ENCODE results near the gene ZNF496. TPM values are rescaled to one million over a fixed set of nuclear protein-coding genes. Genes with fewer than 3 reads are reported as not detected.

Gene ZNF496
- total RNA-seq, 1 donor from 2014 or later, result 59.5 TPM

DNA sequence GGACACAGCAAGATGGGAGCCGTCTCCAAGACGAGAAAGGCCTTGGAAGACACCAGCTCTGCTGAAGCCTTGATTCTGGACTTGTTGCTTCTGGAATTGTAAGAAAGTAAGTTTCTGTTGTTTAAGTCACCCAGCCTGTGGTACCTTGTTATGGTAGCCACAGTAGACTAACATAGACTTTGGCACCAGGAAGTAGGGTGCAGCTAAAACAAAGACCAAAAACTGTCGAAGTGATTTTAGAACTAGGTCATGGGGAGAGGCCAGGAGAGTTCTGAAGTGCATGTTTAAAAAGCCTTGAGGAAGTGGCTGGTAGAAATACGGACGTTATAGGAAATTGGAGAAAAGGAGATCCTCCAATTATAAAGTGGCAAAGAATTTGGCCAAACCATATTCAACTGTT lies 28.5 kb downstream of the ZNF496 start:
- Mint-ChIP-seq H3K27me3 (no peaks in the 10 kb centered on the region), H3K4me1 (ENCODE audit: low read depth) (no peaks in the 10 kb centered on the region), H3K9me3 (ENCODE audit: low read depth) (no peaks in the 10 kb centered on the region), H3K27ac (no peak overlapping the region), H3K4me3 (ENCODE audit: low read depth) (no peak overlapping the region), H3K36me3 (ENCODE audit: insufficient read depth) (peaks cover 44% of the 10 kb centered on the region)
- DNase-seq (ENCODE audit: low spot score, unreplicated experiment), result no peak
- TF ChIP-seq, protein P1, sequence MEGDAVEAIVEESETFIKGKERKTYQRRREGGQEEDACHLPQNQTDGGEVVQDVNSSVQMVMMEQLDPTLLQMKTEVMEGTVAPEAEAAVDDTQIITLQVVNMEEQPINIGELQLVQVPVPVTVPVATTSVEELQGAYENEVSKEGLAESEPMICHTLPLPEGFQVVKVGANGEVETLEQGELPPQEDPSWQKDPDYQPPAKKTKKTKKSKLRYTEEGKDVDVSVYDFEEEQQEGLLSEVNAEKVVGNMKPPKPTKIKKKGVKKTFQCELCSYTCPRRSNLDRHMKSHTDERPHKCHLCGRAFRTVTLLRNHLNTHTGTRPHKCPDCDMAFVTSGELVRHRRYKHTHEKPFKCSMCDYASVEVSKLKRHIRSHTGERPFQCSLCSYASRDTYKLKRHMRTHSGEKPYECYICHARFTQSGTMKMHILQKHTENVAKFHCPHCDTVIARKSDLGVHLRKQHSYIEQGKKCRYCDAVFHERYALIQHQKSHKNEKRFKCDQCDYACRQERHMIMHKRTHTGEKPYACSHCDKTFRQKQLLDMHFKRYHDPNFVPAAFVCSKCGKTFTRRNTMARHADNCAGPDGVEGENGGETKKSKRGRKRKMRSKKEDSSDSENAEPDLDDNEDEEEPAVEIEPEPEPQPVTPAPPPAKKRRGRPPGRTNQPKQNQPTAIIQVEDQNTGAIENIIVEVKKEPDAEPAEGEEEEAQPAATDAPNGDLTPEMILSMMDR (IDR thresholded peaks at IDR 0.05; ENCODE audit: unreplicated experiment), result no peak

DNA sequence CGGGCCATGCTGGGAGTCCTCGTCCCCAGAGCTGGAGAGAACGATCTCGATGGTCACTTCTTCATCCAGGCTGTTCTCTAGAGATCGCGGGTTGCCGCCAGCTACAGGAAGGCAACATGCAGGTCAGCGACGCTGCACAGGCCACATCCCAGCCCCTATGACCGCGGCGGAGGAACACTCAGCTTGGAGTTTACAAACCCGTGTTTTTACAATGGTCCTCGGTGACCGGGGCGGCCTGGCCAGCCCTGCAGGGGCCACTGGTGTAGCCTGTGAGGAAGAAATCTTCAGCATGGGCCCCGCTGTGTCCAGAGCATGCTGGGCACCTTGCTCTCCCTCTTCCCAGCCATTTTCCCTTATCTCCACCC lies 30.5 kb downstream of the ZNF496 start:
- Mint-ChIP-seq H3K4me1 (ENCODE audit: low read depth) (no peaks in the 10 kb centered on the region), H3K27me3 (no peaks in the 10 kb centered on the region), H3K27ac (no peak overlapping the region), H3K9me3 (ENCODE audit: low read depth) (no peaks in the 10 kb centered on the region), H3K4me3 (ENCODE audit: low read depth) (no peak overlapping the region), H3K36me3 (ENCODE audit: insufficient read depth) (peaks cover 41% of the 10 kb centered on the region)
- DNase-seq (ENCODE audit: low spot score, unreplicated experiment), result no peak
- TF ChIP-seq, protein P1 (IDR thresholded peaks at IDR 0.05; ENCODE audit: unreplicated experiment), result no peak

DNA sequence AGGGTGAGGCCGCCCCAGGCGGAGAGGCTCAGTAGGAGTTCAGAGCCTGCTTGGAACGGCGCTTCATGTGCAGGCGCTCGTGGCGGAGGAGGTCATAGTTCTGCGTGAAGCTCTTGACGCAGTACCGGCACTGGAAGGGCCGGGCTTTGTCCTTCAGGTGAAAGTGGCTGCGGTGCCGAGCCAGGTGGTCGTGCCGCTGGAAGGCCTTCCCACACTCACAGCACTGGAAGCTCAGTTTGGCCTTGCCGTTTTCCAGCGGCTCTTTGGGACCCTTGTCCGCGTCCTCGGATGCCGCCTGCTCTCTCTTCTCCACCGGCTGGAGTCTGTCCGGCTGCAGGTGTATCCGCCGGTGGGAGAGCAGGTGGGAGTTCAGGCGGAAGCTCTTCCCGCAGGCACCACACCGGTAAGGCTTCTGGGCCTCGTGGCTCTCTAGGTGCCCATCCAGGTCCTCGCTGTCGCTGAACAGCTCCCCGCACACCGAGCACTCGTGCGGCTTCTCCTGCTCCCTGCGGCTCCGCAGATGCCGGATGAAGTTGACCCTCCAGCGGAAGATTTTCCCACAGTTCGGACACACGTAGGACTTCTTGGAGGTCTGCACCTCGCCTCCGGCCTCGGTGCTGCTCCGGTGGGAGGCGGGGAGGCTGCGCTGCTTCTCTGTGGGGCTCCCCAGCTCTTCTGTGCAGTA lies 31.0 kb downstream of the ZNF496 start:
- TF ChIP-seq, protein P1 (IDR thresholded peaks at IDR 0.05; ENCODE audit: unreplicated experiment), result no peak
- H3K27me3 Mint-ChIP-seq, result no peaks in the 10 kb centered on the region
- H3K4me1 Mint-ChIP-seq (ENCODE audit: low read depth), result no peaks in the 10 kb centered on the region
- H3K4me3 Mint-ChIP-seq (ENCODE audit: low read depth), result no peak overlapping the region
- no peak overlapping the region for H3K27ac Mint-ChIP-seq
- H3K9me3 Mint-ChIP-seq (ENCODE audit: low read depth), result no peaks in the 10 kb centered on the region
- H3K36me3 Mint-ChIP-seq (ENCODE audit: insufficient read depth), result peaks cover 39% of the 10 kb centered on the region
- no peak for DNase-seq (ENCODE audit: low spot score, unreplicated experiment)

DNA sequence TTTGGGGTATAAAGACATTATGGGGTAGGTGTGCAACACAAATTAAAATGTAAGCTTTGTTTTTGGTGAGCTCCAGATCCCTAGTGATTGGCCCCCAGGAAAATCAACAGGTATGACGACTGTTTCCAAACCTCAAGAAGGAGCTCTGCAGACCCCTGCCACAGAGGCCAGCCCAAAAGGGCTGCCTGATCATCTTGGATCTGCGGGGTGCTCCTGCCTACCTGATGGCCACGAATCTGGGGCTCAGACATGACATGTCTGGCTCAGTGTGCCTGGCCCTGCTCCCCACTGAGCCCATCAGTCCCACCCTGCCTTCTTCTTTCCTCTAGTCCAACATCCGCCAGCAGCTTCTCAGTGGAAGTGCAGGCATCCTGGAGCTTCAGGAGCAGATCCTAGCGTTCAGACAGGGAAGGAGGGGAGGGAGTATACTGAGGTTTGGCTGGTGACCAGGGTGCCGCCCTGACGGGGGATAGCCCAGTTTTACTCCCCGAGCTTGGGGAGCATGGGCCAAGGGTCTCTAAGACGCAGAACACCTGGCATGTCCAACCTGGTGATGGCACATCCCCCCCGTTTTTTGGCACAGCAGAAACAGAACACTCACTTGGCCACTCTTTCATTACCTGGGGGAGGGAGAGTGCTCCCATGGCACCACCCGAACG lies 31.8 kb downstream of the ZNF496 start:
- TF ChIP-seq, protein P1 (IDR thresholded peaks at IDR 0.05; ENCODE audit: unreplicated experiment), result no peak
- Mint-ChIP-seq H3K4me1 (ENCODE audit: low read depth) (peaks cover 3% of the 10 kb centered on the region), H3K27me3 (peaks cover 5% of the 10 kb centered on the region), H3K9me3 (ENCODE audit: low read depth) (no peaks in the 10 kb centered on the region), H3K36me3 (ENCODE audit: insufficient read depth) (peaks cover 39% of the 10 kb centered on the region), H3K27ac (no peak overlapping the region), H3K4me3 (ENCODE audit: low read depth) (no peak overlapping the region)
- no peak for DNase-seq (ENCODE audit: low spot score, unreplicated experiment)

DNA sequence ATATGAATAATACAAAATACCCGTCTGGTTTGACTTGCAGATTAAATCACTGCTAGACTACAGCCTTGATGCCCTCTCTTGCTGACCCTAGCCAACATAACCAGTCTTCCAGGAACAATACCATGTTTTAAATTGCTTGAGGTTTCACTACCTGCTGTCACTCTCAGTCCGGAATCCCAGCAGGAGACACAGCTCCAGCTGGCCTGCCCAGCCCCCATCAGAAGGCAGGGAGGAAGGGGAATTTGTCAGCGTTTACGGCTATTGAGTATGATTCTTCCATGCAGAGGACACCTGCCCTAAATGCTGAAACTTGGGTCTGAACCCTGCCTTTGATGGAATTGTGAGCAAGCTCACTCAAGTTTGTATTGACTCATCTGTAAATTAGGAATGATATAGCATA lies 33.0 kb downstream of the ZNF496 start:
- DNase-seq (ENCODE audit: low spot score, unreplicated experiment), result no peak
- TF ChIP-seq, protein P1 (IDR thresholded peaks at IDR 0.05; ENCODE audit: unreplicated experiment), result no peak
- no peaks in the 10 kb centered on the region for H3K9me3 Mint-ChIP-seq (ENCODE audit: low read depth)
- H3K4me1 Mint-ChIP-seq (ENCODE audit: low read depth), result peaks cover 6% of the 10 kb centered on the region
- H3K27ac Mint-ChIP-seq, result no peak overlapping the region
- H3K27me3 Mint-ChIP-seq, result peaks cover 5% of the 10 kb centered on the region
- H3K36me3 Mint-ChIP-seq (ENCODE audit: insufficient read depth), result peaks cover 32% of the 10 kb centered on the region
- no peak overlapping the region for H3K4me3 Mint-ChIP-seq (ENCODE audit: low read depth)
